ENCODE measurements around the gene PTCD3. TPM values are rescaled to one million over a fixed set of nuclear protein-coding genes. Genes with fewer than 3 reads are reported as not detected.

PTCD3 gene
- total and polyA plus RNA-seq, 2 of the 4 experiments (the other 2 are of a cell fraction) = 44.0 to 48.9 TPM

DNA sequence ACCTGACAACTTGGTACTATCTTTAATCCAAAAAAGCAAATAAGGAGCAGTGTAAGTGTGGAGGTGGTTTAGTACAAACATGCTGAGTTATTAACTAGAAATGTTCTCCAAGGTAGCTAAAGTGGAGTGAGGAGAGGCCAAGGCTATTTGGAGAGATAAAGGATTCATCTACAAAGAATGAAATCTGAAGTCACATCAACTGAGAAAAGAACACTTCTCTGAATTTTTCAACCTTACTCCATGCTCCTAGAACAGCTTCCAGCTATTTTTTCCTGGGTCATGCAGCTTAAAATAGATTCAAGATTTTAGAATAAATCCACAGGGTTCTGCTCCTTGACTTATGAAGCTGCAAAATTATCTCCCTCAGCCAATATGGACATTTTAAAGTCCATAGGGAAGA, 70.6 kb downstream of the PTCD3 start:
- H3K4ac ChIP-seq (ENCODE audit: low read depth, low read length) = no peak overlapping the region
- H2AK5ac ChIP-seq (ENCODE audit: low read depth, low read length) = no peak overlapping the region
- H4K91ac ChIP-seq (ENCODE audit: insufficient read depth, low read depth, low read length) = no peak overlapping the region
- no peak overlapping the region for H3K27ac ChIP-seq (ENCODE audit: insufficient read depth, low read length)
- H3K4me1 ChIP-seq (ENCODE audit: control insufficient read depth, insufficient read depth, low read length) = 0 out of 2 replicates have a peak, but pooled peaks cover 1% of the 10 kb centered on the region
- no peak overlapping the region for H2AK9ac ChIP-seq (replicated peaks; ENCODE audit: low read depth, low read length, poor library complexity)
- no peak overlapping the region for H2BK120ac ChIP-seq (ENCODE audit: low read depth, low read length)
- no peak overlapping the region for H3K23ac ChIP-seq (ENCODE audit: low read depth, low read length)
- no peak overlapping the region for H2BK15ac ChIP-seq (ENCODE audit: low read depth, low read length)
- peak; percentile 26 for DNase-seq
- TF ChIP-seq MXI1 (IDR thresholded peaks at IDR 0.05; ENCODE audit: borderline replicate concordance, low read depth, low read length) (no peak), BHLHE40 (IDR thresholded peaks at IDR 0.05; ENCODE audit: low read depth, low read length) (no peak), POLR2A (IDR thresholded peaks at IDR 0.05; ENCODE audit: low read depth, low read length) (no peak), FOS (IDR thresholded peaks at IDR 0.05; ENCODE audit: low read depth, low read length) (no peak), RCOR1 (IDR thresholded peaks at IDR 0.05; ENCODE audit: insufficient replicate concordance, low read length) (no peak), SMC3 (IDR thresholded peaks at IDR 0.05; ENCODE audit: low read depth, low read length) (no peak), RAD21 (IDR thresholded peaks at IDR 0.05; ENCODE audit: low read length) (no peak), NFE2L2 (IDR thresholded peaks at IDR 0.05; ENCODE audit: low read depth, low read length) (no peak), RFX5 (IDR thresholded peaks at IDR 0.05; ENCODE audit: low read depth, low read length) (no peak), CEBPB (IDR thresholded peaks at IDR 0.05; ENCODE audit: low read depth, low read length) (no peak), MAZ (IDR thresholded peaks at IDR 0.05; ENCODE audit: borderline replicate concordance, low read depth, low read length) (no peak), MAFK (IDR thresholded peaks at IDR 0.05; ENCODE audit: low read depth, low read length) (no peak), CHD1 (IDR thresholded peaks at IDR 0.05; ENCODE audit: low read depth, low read length) (no peak)
- TF ChIP-seq, protein P1, sequence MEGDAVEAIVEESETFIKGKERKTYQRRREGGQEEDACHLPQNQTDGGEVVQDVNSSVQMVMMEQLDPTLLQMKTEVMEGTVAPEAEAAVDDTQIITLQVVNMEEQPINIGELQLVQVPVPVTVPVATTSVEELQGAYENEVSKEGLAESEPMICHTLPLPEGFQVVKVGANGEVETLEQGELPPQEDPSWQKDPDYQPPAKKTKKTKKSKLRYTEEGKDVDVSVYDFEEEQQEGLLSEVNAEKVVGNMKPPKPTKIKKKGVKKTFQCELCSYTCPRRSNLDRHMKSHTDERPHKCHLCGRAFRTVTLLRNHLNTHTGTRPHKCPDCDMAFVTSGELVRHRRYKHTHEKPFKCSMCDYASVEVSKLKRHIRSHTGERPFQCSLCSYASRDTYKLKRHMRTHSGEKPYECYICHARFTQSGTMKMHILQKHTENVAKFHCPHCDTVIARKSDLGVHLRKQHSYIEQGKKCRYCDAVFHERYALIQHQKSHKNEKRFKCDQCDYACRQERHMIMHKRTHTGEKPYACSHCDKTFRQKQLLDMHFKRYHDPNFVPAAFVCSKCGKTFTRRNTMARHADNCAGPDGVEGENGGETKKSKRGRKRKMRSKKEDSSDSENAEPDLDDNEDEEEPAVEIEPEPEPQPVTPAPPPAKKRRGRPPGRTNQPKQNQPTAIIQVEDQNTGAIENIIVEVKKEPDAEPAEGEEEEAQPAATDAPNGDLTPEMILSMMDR (conservative IDR thresholded peaks at IDR 0.05; ENCODE audit: low read depth, low read length) = no peak
- TF ChIP-seq, protein P2, sequence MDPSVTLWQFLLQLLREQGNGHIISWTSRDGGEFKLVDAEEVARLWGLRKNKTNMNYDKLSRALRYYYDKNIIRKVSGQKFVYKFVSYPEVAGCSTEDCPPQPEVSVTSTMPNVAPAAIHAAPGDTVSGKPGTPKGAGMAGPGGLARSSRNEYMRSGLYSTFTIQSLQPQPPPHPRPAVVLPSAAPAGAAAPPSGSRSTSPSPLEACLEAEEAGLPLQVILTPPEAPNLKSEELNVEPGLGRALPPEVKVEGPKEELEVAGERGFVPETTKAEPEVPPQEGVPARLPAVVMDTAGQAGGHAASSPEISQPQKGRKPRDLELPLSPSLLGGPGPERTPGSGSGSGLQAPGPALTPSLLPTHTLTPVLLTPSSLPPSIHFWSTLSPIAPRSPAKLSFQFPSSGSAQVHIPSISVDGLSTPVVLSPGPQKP (IDR thresholded peaks at IDR 0.05; ENCODE audit: borderline replicate concordance, low read depth, low read length) = no peak
- TF ChIP-seq, protein P3, sequence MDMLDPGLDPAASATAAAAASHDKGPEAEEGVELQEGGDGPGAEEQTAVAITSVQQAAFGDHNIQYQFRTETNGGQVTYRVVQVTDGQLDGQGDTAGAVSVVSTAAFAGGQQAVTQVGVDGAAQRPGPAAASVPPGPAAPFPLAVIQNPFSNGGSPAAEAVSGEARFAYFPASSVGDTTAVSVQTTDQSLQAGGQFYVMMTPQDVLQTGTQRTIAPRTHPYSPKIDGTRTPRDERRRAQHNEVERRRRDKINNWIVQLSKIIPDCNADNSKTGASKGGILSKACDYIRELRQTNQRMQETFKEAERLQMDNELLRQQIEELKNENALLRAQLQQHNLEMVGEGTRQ (IDR thresholded peaks at IDR 0.05; ENCODE audit: low read depth, low read length) = no peak
- H3K9ac ChIP-seq (ENCODE audit: low read depth, low read length) = no peak overlapping the region
- no peak overlapping the region for H4K5ac ChIP-seq (ENCODE audit: low read depth, low read length)
- H3K14ac ChIP-seq (replicated peaks; ENCODE audit: low read depth, low read length) = no peak overlapping the region
- in situ Hi-C loops (cut with MboI; ENCODE audit: low sequenced_read_pairs) = no loop called here
- H2AFZ ChIP-seq (replicated peaks; ENCODE audit: low read length, poor library complexity) = no peak overlapping the region
- H4K8ac ChIP-seq (ENCODE audit: low read depth in 2 of 2, low read length in 2 of 2) = no peak overlapping the region
- H3K9me3 ChIP-seq (ENCODE audit: control insufficient read depth, insufficient read depth, low read length) = no peaks in the 10 kb centered on the region
- H3K36me3 ChIP-seq (ENCODE audit: control insufficient read depth, insufficient read depth, low read length) = peaks cover 26% of the 10 kb centered on the region
- H3K56ac ChIP-seq (ENCODE audit: extremely low read depth, insufficient read depth, low read length) = no peak overlapping the region
- no peak overlapping the region for H3K18ac ChIP-seq (ENCODE audit: low read depth, low read length)
- no peaks in the 10 kb centered on the region for H3K27me3 ChIP-seq (ENCODE audit: control insufficient read depth, insufficient read depth, low read length)
- H3K4me3 ChIP-seq (ENCODE audit: insufficient read depth, low read depth, low read length) = no peak overlapping the region
- ChIA-PET POLR2A (ENCODE audit: unreplicated experiment) (interaction anchor here (0.7 kb wide), 1 partner anchor 233 kb away, joined by 8 read pairs; no protein-coding TSS in a partner anchor), CTCF (interaction anchor here (1.1 kb wide), 1 partner anchor 18 kb away, joined by 3 read pairs; no protein-coding TSS in a partner anchor)
- H2BK5ac ChIP-seq (ENCODE audit: low read depth, low read length, poor library complexity, severe bottlenecking) = no peak overlapping the region
- H3K79me1 ChIP-seq (ENCODE audit: low read depth in 1 of 2, low read length in 2 of 2) = peaks cover 19 to 32% of the 10 kb centered on the region in 2 experiments
- dilution Hi-C loops (cut with HindIII; ENCODE audit: low sequenced_read_pairs, unreplicated experiment) = no loop called here
- peak; percentile 17; the same call in 1 of the 2 replicates for ATAC-seq (ENCODE audit: low read depth)
- H3K9me1 ChIP-seq (ENCODE audit: insufficient read depth, low read length) = peaks cover 2% of the 10 kb centered on the region; the same call in 1 of the 2 replicates
- intact Hi-C loops (cut with micrococcal nuclease) = no loop called here
- H3K4me2 ChIP-seq (ENCODE audit: low read depth, low read length) = no peak overlapping the region
- BruUV-seq (replicated peaks) = no TSS peak
- no peak overlapping the region for H2BK20ac ChIP-seq (ENCODE audit: low read depth, low read length)
- peaks cover 3% of the 10 kb centered on the region for H4K20me1 ChIP-seq (ENCODE audit: insufficient read depth, low read length)
